HepG2 (cell line): ENCODE results near the gene ATAD3C. TPM values are rescaled to one million over a fixed set of nuclear protein-coding genes. Genes with fewer than 3 reads are reported as not detected.
A peak's percentile ranks its signal among the peaks of the same experiment; 100 is the strongest.

Experiments
- NR2F6 ChIP-seq, 2 experiments: IDR thresholded peaks; 2 replicates each; pipeline ENCODE4 v1.6.1; 2016; ENCODE audit warnings: antibody characterized with exemption in 1 of 2, mild to moderate bottlenecking in 1 of 2
- PRMT3 ChIP-seq: sonication (generic); formaldehyde crosslinking; IDR thresholded peaks from 2 replicates; pipeline ENCODE4 v1.8.1; 2022; ENCODE audit warnings: low read depth, mild to moderate bottlenecking, moderate library complexity, missing genetic modification reagents, borderline replicate concordance
- RBFOX2 ChIP-seq: fragments of 200-400 bp; formaldehyde crosslinking; IDR thresholded peaks from 2 replicates; pipeline ENCODE4 v1.6.1; 2017; ENCODE audit warnings: low read depth, mild to moderate bottlenecking, low read length
- RORA ChIP-seq: sonication (generic); formaldehyde crosslinking; IDR thresholded peaks from 2 replicates; pipeline ENCODE4 v1.5.0; 2020; ENCODE audit warnings: mild to moderate bottlenecking, missing genetic modification reagents, moderate library complexity
- SMAD3 ChIP-seq: sonication (generic); formaldehyde crosslinking; IDR thresholded peaks from 2 replicates; pipeline ENCODE4 v1.4.0; 2020; ENCODE audit warnings: missing genetic modification reagents
- TBX2 ChIP-seq: sonication (generic); formaldehyde crosslinking; IDR thresholded peaks from 2 replicates; pipeline ENCODE4 v1.5.0; 2020; ENCODE audit warnings: missing genetic modification reagents, mild to moderate bottlenecking, borderline replicate concordance
- ZKSCAN5 ChIP-seq: sonication (generic); formaldehyde crosslinking; IDR thresholded peaks from 2 replicates; pipeline ENCODE4 v1.5.1; 2020; ENCODE audit warnings: mild to moderate bottlenecking, missing genetic modification reagents
- ZMYM2 ChIP-seq: sonication (generic); formaldehyde crosslinking; IDR thresholded peaks from 2 replicates; pipeline ENCODE4 v1.8.0; 2022; ENCODE audit warnings: mild to moderate bottlenecking, missing genetic modification reagents
- ZNF232 ChIP-seq: sonication (generic); formaldehyde crosslinking; IDR thresholded peaks from 2 replicates; pipeline ENCODE4 v1.4.0; 2020; ENCODE audit warnings: missing genetic modification reagents, borderline replicate concordance
- polyA plus RNA-seq, 8 experiments: library from polyadenylated mRNA; depleted of rRNA in 3 of 8; stranded (reverse) in 7 of 8; unstranded in 1 of 8; fragments of >200 nt; fragmentation: Illumina TruSeq in 4 of 8; extraction: Trizol in 4 of 8; gene quantifications; 2 replicates each; pipeline versions ENCODE4 v1.2.1 to v1.2.3, GENCODE V29; 2011 to 2016; ENCODE audit warnings: low read depth in 4 of 8, missing spikeins in 1 of 8, mixed read lengths in 1 of 8; ENCODE audit not compliant: insufficient read depth in 1 of 8
- total RNA-seq, 5 experiments: library from RNA; depleted of rRNA; stranded (reverse); fragments of >200 nt; fragmentation: Illumina TruSeq; extraction: Trizol; gene quantifications; 2 replicates each; pipeline ENCODE4 v1.2.3, GENCODE V29; 2016; ENCODE audit warnings: low read depth in 1 of 5
- TF ChIP-seq, protein P1 (sequence below), 2 experiments: sonication (generic) in 1 of 2; formaldehyde crosslinking in 1 of 2; IDR thresholded peaks; 2 replicates each; pipeline versions ENCODE4 v1.4.0 to v1.6.1; 2018 to 2020; ENCODE audit warnings: missing genetic modification reagents in 2 of 2, borderline replicate concordance in 1 of 2, low read depth in 1 of 2, mild to moderate bottlenecking in 1 of 2, missing biosample characterization in 1 of 2
- TF ChIP-seq, protein P2 (sequence below): sonication (generic); formaldehyde crosslinking; IDR thresholded peaks from 2 replicates; pipeline ENCODE4 v1.4.0; 2020; ENCODE audit warnings: missing genetic modification reagents
- TF ChIP-seq, protein P3 (sequence below): sonication (generic); formaldehyde crosslinking; IDR thresholded peaks from 2 replicates; pipeline ENCODE4 v1.4.0; 2020; ENCODE audit warnings: missing genetic modification reagents
- TF ChIP-seq, protein P4 (sequence below): sonication (generic); formaldehyde crosslinking; IDR thresholded peaks from 2 replicates; pipeline ENCODE4 v1.4.0; 2020; ENCODE audit warnings: missing genetic modification reagents
- TF ChIP-seq, protein P5 (sequence below): sonication (generic); formaldehyde crosslinking; IDR thresholded peaks from 2 replicates; pipeline ENCODE4 v1.8.1; 2022; ENCODE audit warnings: mild to moderate bottlenecking, missing genetic modification reagents
- TF ChIP-seq, protein P6 (sequence below): sonication (generic); formaldehyde crosslinking; IDR thresholded peaks from 2 replicates; pipeline ENCODE4 v1.4.0; 2020; ENCODE audit warnings: mild to moderate bottlenecking, missing genetic modification reagents

The ATAD3C gene
- total and polyA plus RNA-seq, 2 of the 13 experiments (the other 11 are each of a cell fraction or from before 2014, with no cell fraction given) = 2.4 to 3.2 TPM

DNA sequence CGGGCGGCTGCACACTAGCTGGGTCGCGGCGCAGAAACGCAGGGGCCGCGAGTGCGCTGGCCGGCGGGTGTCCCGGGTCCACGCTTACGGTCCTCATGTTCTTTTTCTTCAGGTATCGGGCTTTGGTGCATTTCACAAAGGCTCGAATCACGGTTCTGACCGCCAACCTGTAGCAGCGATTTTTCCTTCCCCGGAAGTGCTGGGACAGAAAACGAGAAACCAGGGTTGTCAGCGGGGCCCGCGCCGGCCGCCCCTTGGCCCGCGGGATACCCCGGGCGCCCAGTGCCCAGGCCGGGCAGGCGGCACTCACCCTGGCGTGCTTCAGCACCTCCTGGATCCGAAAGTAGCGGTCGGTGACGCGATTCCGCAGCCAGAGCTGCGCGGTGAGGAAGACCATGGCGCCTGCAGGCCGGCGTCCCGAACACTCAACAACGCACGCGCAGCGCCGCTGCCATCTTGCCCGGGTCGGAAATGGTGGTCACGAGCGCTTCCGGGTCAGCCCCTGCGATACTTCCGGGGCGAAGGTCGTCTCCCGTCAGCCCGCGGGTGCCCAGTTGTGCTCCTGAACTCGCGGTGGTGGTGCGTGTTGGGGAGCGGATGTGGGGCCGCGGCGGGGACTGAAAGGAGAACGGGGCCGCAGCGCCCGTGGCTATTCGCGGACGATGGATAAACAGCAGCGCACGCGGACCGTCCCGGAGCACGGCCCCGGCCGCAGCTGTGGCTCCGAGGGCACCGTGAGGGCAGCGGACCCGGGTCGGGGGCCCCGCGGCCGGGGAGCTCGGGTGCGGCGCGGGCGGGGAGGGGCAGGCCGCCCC lies 42.5 kb upstream of the ATAD3C start, which contains the start of gene MRPL20 (continued):
- TF ChIP-seq, protein P1, sequence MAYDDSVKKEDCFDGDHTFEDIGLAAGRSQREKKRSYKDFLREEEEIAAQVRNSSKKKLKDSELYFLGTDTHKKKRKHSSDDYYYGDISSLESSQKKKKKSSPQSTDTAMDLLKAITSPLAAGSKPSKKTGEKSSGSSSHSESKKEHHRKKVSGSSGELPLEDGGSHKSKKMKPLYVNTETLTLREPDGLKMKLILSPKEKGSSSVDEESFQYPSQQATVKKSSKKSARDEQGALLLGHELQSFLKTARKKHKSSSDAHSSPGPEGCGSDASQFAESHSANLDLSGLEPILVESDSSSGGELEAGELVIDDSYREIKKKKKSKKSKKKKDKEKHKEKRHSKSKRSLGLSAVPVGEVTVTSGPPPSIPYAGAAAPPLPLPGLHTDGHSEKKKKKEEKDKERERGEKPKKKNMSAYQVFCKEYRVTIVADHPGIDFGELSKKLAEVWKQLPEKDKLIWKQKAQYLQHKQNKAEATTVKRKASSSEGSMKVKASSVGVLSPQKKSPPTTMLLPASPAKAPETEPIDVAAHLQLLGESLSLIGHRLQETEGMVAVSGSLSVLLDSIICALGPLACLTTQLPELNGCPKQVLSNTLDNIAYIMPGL (CRISPR knock-in tag; IDR thresholded peaks at IDR 0.05; ENCODE audit: borderline replicate concordance in 1 of 2, low read depth in 1 of 2) = peak; percentile 92 to 93
- peak; percentile 100 for TF ChIP-seq RBFOX2
- TF ChIP-seq SMAD3 (CRISPR knock-in tag) = peak; percentile 88; the same call in 1 of the 2 replicates
- TF ChIP-seq ZMYM2 (CRISPR knock-in tag) = peak; percentile 31; the same call in 1 of the 2 replicates
- peak; percentile 32; the same call in 1 of the 2 replicates for TF ChIP-seq NR2F6 (IDR thresholded peaks at IDR 0.05)
- peak; percentile 88 for TF ChIP-seq NR2F6 (CRISPR knock-in tag; IDR thresholded peaks at IDR 0.05)
- TF ChIP-seq ZKSCAN5 = no peak
- TF ChIP-seq, protein P2, sequence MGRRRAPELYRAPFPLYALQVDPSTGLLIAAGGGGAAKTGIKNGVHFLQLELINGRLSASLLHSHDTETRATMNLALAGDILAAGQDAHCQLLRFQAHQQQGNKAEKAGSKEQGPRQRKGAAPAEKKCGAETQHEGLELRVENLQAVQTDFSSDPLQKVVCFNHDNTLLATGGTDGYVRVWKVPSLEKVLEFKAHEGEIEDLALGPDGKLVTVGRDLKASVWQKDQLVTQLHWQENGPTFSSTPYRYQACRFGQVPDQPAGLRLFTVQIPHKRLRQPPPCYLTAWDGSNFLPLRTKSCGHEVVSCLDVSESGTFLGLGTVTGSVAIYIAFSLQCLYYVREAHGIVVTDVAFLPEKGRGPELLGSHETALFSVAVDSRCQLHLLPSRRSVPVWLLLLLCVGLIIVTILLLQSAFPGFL (CRISPR knock-in tag) = no peak
- TF ChIP-seq, protein P3, sequence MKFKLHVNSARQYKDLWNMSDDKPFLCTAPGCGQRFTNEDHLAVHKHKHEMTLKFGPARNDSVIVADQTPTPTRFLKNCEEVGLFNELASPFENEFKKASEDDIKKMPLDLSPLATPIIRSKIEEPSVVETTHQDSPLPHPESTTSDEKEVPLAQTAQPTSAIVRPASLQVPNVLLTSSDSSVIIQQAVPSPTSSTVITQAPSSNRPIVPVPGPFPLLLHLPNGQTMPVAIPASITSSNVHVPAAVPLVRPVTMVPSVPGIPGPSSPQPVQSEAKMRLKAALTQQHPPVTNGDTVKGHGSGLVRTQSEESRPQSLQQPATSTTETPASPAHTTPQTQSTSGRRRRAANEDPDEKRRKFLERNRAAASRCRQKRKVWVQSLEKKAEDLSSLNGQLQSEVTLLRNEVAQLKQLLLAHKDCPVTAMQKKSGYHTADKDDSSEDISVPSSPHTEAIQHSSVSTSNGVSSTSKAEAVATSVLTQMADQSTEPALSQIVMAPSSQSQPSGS (CRISPR knock-in tag) = peak; percentile 73
- TF ChIP-seq, protein P4, sequence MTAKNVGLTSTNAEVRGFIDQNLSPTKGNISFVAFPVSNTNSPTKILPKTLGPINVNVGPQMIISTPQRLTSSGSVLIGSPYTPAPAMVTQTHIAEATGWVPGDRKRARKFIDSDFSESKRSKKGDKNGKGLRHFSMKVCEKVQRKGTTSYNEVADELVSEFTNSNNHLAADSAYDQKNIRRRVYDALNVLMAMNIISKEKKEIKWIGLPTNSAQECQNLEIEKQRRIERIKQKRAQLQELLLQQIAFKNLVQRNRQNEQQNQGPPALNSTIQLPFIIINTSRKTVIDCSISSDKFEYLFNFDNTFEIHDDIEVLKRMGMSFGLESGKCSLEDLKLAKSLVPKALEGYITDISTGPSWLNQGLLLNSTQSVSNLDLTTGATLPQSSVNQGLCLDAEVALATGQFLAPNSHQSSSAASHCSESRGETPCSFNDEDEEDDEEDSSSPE (CRISPR knock-in tag) = peak; percentile 70; the same call in 1 of the 2 replicates
- TF ChIP-seq, protein P5, sequence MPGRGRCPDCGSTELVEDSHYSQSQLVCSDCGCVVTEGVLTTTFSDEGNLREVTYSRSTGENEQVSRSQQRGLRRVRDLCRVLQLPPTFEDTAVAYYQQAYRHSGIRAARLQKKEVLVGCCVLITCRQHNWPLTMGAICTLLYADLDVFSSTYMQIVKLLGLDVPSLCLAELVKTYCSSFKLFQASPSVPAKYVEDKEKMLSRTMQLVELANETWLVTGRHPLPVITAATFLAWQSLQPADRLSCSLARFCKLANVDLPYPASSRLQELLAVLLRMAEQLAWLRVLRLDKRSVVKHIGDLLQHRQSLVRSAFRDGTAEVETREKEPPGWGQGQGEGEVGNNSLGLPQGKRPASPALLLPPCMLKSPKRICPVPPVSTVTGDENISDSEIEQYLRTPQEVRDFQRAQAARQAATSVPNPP (CRISPR knock-in tag) = no peak
- TF ChIP-seq, protein P6, sequence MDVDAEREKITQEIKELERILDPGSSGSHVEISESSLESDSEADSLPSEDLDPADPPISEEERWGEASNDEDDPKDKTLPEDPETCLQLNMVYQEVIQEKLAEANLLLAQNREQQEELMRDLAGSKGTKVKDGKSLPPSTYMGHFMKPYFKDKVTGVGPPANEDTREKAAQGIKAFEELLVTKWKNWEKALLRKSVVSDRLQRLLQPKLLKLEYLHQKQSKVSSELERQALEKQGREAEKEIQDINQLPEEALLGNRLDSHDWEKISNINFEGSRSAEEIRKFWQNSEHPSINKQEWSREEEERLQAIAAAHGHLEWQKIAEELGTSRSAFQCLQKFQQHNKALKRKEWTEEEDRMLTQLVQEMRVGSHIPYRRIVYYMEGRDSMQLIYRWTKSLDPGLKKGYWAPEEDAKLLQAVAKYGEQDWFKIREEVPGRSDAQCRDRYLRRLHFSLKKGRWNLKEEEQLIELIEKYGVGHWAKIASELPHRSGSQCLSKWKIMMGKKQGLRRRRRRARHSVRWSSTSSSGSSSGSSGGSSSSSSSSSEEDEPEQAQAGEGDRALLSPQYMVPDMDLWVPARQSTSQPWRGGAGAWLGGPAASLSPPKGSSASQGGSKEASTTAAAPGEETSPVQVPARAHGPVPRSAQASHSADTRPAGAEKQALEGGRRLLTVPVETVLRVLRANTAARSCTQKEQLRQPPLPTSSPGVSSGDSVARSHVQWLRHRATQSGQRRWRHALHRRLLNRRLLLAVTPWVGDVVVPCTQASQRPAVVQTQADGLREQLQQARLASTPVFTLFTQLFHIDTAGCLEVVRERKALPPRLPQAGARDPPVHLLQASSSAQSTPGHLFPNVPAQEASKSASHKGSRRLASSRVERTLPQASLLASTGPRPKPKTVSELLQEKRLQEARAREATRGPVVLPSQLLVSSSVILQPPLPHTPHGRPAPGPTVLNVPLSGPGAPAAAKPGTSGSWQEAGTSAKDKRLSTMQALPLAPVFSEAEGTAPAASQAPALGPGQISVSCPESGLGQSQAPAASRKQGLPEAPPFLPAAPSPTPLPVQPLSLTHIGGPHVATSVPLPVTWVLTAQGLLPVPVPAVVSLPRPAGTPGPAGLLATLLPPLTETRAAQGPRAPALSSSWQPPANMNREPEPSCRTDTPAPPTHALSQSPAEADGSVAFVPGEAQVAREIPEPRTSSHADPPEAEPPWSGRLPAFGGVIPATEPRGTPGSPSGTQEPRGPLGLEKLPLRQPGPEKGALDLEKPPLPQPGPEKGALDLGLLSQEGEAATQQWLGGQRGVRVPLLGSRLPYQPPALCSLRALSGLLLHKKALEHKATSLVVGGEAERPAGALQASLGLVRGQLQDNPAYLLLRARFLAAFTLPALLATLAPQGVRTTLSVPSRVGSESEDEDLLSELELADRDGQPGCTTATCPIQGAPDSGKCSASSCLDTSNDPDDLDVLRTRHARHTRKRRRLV (CRISPR knock-in tag) = no peak
- peak; percentile 86 for TF ChIP-seq TBX2 (CRISPR knock-in tag)
- TF ChIP-seq PRMT3 (CRISPR knock-in tag) = peak; percentile 78; the same call in 1 of the 2 replicates
- no peak for TF ChIP-seq ZNF232 (CRISPR knock-in tag)
- no peak for TF ChIP-seq RORA (CRISPR knock-in tag)
